Measurements from ENCODE around the gene IL1RAPL1. TPM values are rescaled to one million over a fixed set of nuclear protein-coding genes. Genes with fewer than 3 reads are reported as not detected.

Gene IL1RAPL1
- polyA plus RNA-seq, 1 donor from 2014 or later, result not detected

- Histone ChIP-seq H3K27ac (ENCODE audit: low read length) (no peak overlapping the region), H2AFZ (ENCODE audit: low read depth, low read length) (no peak overlapping the region), H4K20me1 (ENCODE audit: insufficient read depth) (no peaks in the 10 kb centered on the region), H3F3A (ENCODE audit: insufficient read depth, low read length, poor library complexity, severe bottlenecking) (no peaks in the 10 kb centered on the region), H3K9me2 (ENCODE audit: insufficient read depth, low read length) (no peaks in the 10 kb centered on the region), H3K9me3 (ENCODE audit: low read length) (no peaks in the 10 kb centered on the region), H3K27me3 (ENCODE audit: insufficient read depth, low read depth, low read length) (no peaks in the 10 kb centered on the region), H3K79me2 (replicated peaks; ENCODE audit: insufficient read depth, low read length) (no peaks in the 10 kb centered on the region), H3K9ac (ENCODE audit: low read length) (no peak overlapping the region), H3K36me3 (ENCODE audit: insufficient read depth, low read length) (no peaks in the 10 kb centered on the region), H3K4me3 (ENCODE audit: low read length) (no peak overlapping the region), H3K4me2 (ENCODE audit: low read length) (no peak overlapping the region)
- TF ChIP-seq TAF1 (IDR thresholded peaks at IDR 0.05; ENCODE audit: low read depth) (no peak), MXI1 (conservative IDR thresholded peaks at IDR 0.05; ENCODE audit: poor library complexity, severe bottlenecking) (no peak), SMC3 (conservative IDR thresholded peaks at IDR 0.05; ENCODE audit: poor library complexity) (no peak), RAD21 (conservative IDR thresholded peaks at IDR 0.05) (no peak), EP300 (conservative IDR thresholded peaks at IDR 0.05; ENCODE audit: poor library complexity, severe bottlenecking) (no peak), EZH2 (IDR thresholded peaks at IDR 0.05; ENCODE audit: borderline replicate concordance, insufficient read depth, low read length, poor library complexity, severe bottlenecking) (no peak), POLR2AphosphoS5 (IDR thresholded peaks at IDR 0.05) (no peak), REST (IDR thresholded peaks at IDR 0.05; ENCODE audit: borderline replicate concordance) (no peak)
Measured at GRCh38 chrX:28649541-28649940, 62.3 kb downstream of the IL1RAPL1 start.

GRCh38 chrX:28651186-28651585 lies 63.9 kb downstream of the IL1RAPL1 start:
- H3K79me2 ChIP-seq (replicated peaks; ENCODE audit: insufficient read depth, low read length), result no peaks in the 10 kb centered on the region
- H3K27me3 ChIP-seq (ENCODE audit: insufficient read depth, low read depth, low read length), result no peaks in the 10 kb centered on the region
- H3K9me2 ChIP-seq (ENCODE audit: insufficient read depth, low read length), result no peaks in the 10 kb centered on the region
- no peak overlapping the region for H2AFZ ChIP-seq (ENCODE audit: low read depth, low read length)
- no peak overlapping the region for H3K4me3 ChIP-seq (ENCODE audit: low read length)
- H3K4me2 ChIP-seq (ENCODE audit: low read length), result no peak overlapping the region
- no peak overlapping the region for H3K27ac ChIP-seq (ENCODE audit: low read length)
- H4K20me1 ChIP-seq (ENCODE audit: insufficient read depth), result no peaks in the 10 kb centered on the region
- H3K9me3 ChIP-seq (ENCODE audit: low read length), result no peaks in the 10 kb centered on the region
- H3F3A ChIP-seq (ENCODE audit: insufficient read depth, low read length, poor library complexity, severe bottlenecking), result no peaks in the 10 kb centered on the region
- H3K36me3 ChIP-seq (ENCODE audit: insufficient read depth, low read length), result no peaks in the 10 kb centered on the region
- TF ChIP-seq POLR2AphosphoS5 (IDR thresholded peaks at IDR 0.05) (no peak), EP300 (conservative IDR thresholded peaks at IDR 0.05; ENCODE audit: poor library complexity, severe bottlenecking) (no peak)
- no peak overlapping the region for H3K9ac ChIP-seq (ENCODE audit: low read length)

GRCh38 chrX:28659269-28659668 lies 72.0 kb downstream of the IL1RAPL1 start:
- TF ChIP-seq EP300 (conservative IDR thresholded peaks at IDR 0.05; ENCODE audit: poor library complexity, severe bottlenecking) (no peak), MXI1 (conservative IDR thresholded peaks at IDR 0.05; ENCODE audit: poor library complexity, severe bottlenecking) (no peak), TAF1 (IDR thresholded peaks at IDR 0.05; ENCODE audit: low read depth) (no peak), CTCF (IDR thresholded peaks at IDR 0.05; ENCODE audit: poor library complexity, severe bottlenecking) (no peak), REST (IDR thresholded peaks at IDR 0.05; ENCODE audit: borderline replicate concordance) (no peak), EZH2 (IDR thresholded peaks at IDR 0.05; ENCODE audit: borderline replicate concordance, insufficient read depth, low read length, poor library complexity, severe bottlenecking) (no peak), SMC3 (conservative IDR thresholded peaks at IDR 0.05; ENCODE audit: poor library complexity) (no peak), RAD21 (conservative IDR thresholded peaks at IDR 0.05) (no peak), POLR2AphosphoS5 (IDR thresholded peaks at IDR 0.05) (no peak)
- no peaks in the 10 kb centered on the region for H3K9me2 ChIP-seq (ENCODE audit: insufficient read depth, low read length)
- H3F3A ChIP-seq (ENCODE audit: insufficient read depth, low read length, poor library complexity, severe bottlenecking), result no peaks in the 10 kb centered on the region
- H3K79me2 ChIP-seq (replicated peaks; ENCODE audit: insufficient read depth, low read length), result no peaks in the 10 kb centered on the region
- no peak overlapping the region for H2AFZ ChIP-seq (ENCODE audit: low read depth, low read length)
- no peak overlapping the region for H3K4me3 ChIP-seq (ENCODE audit: low read length)
- no peak overlapping the region for H3K4me2 ChIP-seq (ENCODE audit: low read length)
- H4K20me1 ChIP-seq (ENCODE audit: insufficient read depth), result no peaks in the 10 kb centered on the region
- no peaks in the 10 kb centered on the region for H3K27me3 ChIP-seq (ENCODE audit: insufficient read depth, low read depth, low read length)
- H3K9me3 ChIP-seq (ENCODE audit: low read length), result no peaks in the 10 kb centered on the region
- no peak overlapping the region for H3K27ac ChIP-seq (ENCODE audit: low read length)
- no peaks in the 10 kb centered on the region for H3K36me3 ChIP-seq (ENCODE audit: insufficient read depth, low read length)
- H3K9ac ChIP-seq (ENCODE audit: low read length), result no peak overlapping the region
